ENCODE data around the gene BPIFB6. TPM values are rescaled to one million over a fixed set of nuclear protein-coding genes. Genes with fewer than 3 reads are reported as not detected.

The BPIFB6 gene
- polyA plus RNA-seq, 1 donor (not counting 4 experiments of a cell fraction or from before 2014, with no cell fraction given), result not detected

DNA sequence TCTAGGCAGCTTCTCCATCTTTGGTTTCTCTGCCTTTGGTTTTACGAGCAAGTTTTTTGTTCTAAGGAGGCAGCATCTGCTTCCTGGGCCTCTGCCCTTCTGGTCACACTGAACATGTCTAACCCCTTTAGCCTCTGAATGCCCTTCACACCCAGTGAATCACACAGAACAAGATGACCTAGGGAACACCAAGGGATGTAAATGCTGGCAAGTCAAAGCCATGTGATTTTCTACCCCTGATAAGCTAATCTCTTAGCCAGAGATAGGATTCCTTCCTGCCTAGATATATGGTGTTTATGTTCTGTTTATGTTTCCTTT lies 7.2 kb upstream of the BPIFB6 start:
- Histone ChIP-seq H3K36me3 (ENCODE audit: control insufficient read depth in 2 of 2, extremely low read depth in 1 of 2, insufficient read depth in 2 of 2, low read length in 2 of 2) (no peaks in the 10 kb centered on the region), H4K20me1 (ENCODE audit: control insufficient read depth, extremely low read depth, insufficient read depth, low read length) (no peaks in the 10 kb centered on the region), H2AFZ (ENCODE audit: control insufficient read depth, low read length) (no peak overlapping the region), H3K9me3 (ENCODE audit: control insufficient read depth, low read depth, low read length) (no peaks in the 10 kb centered on the region), H3K27ac (ENCODE audit: control insufficient read depth, insufficient read depth, low read length) (no peak overlapping the region), H3K4me3 (ENCODE audit: control insufficient read depth in 2 of 3, extremely low read depth in 1 of 3, insufficient read depth in 2 of 3, low read depth in 1 of 3, low read length in 3 of 3) (no peak overlapping the region), H3K9me1 (ENCODE audit: control insufficient read depth, extremely low read depth, insufficient read depth, low read length) (no peaks in the 10 kb centered on the region), H3K9ac (ENCODE audit: control insufficient read depth, extremely low read depth, insufficient read depth, low read length) (no peak overlapping the region), H3K4me1 (ENCODE audit: control insufficient read depth, extremely low read depth, insufficient read depth, low read length) (no peaks in the 10 kb centered on the region), H3K4me2 (ENCODE audit: control insufficient read depth, extremely low read depth, insufficient read depth, low read depth, low read length) (no peak overlapping the region), H3K27me3 (ENCODE audit: control insufficient read depth, extremely low read depth, insufficient read depth, low read length) (no peaks in the 10 kb centered on the region), H3K79me2 (ENCODE audit: control insufficient read depth, insufficient read depth, low read length) (no peaks in the 10 kb centered on the region)
- FAIRE-seq (no peak), DNase-seq (ENCODE audit: low read depth, low spot score) (no peak)
- dilution Hi-C loops (cut with MboI; ENCODE audit: extremely low pct_ligation_motif_present, low sequenced_read_pairs), result no loop called here
- TF ChIP-seq, protein P1, sequence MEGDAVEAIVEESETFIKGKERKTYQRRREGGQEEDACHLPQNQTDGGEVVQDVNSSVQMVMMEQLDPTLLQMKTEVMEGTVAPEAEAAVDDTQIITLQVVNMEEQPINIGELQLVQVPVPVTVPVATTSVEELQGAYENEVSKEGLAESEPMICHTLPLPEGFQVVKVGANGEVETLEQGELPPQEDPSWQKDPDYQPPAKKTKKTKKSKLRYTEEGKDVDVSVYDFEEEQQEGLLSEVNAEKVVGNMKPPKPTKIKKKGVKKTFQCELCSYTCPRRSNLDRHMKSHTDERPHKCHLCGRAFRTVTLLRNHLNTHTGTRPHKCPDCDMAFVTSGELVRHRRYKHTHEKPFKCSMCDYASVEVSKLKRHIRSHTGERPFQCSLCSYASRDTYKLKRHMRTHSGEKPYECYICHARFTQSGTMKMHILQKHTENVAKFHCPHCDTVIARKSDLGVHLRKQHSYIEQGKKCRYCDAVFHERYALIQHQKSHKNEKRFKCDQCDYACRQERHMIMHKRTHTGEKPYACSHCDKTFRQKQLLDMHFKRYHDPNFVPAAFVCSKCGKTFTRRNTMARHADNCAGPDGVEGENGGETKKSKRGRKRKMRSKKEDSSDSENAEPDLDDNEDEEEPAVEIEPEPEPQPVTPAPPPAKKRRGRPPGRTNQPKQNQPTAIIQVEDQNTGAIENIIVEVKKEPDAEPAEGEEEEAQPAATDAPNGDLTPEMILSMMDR (optimal IDR thresholded peaks at IDR 0.05 in 1 of 3, IDR thresholded peaks at IDR 0.05 in 1 of 3, conservative IDR thresholded peaks at IDR 0.05 in 1 of 3; ENCODE audit: extremely low read depth in 1 of 3, insufficient read depth in 2 of 3, low read length in 3 of 3), result no peak
- TF ChIP-seq EZH2 (IDR thresholded peaks at IDR 0.05; ENCODE audit: low read length), result no peak

DNA sequence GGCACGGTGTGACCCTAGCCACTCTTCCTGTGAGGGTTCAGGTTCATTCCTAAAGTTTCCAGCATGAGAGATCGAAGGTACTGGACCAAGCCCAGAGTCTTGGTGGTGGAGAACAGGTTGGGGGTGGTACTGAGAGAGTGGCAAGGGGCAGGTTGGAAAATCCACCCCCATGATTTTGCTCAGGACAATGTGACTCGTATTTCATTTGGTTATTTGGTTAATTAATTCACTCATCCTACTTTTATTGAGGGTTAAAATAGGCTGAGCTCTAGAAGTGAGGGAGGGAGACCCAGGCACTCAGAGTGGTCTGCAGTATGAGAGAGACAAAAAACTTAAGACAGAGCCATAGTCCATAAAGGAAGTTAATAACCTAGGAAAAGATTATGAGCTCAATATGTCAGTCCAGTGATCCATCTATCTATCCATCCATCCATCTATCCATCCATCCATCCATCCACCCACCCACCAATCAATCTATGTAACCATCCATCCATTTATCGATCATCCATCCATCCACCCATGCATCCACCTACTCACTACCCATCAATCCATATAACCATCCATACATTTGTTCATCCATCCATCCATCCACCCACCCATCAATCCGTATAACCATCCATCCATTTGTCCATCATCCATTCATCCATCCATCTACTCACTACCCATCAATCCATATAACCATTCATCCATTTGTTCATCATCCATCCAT lies 6.7 kb upstream of the BPIFB6 start:
- FAIRE-seq (no peak), DNase-seq (ENCODE audit: low read depth, low spot score) (no peak)
- Histone ChIP-seq H3K79me2 (ENCODE audit: control insufficient read depth, insufficient read depth, low read length) (no peaks in the 10 kb centered on the region), H3K27me3 (ENCODE audit: control insufficient read depth, extremely low read depth, insufficient read depth, low read length) (no peaks in the 10 kb centered on the region), H4K20me1 (ENCODE audit: control insufficient read depth, extremely low read depth, insufficient read depth, low read length) (no peaks in the 10 kb centered on the region), H3K4me3 (ENCODE audit: control insufficient read depth in 2 of 3, extremely low read depth in 1 of 3, insufficient read depth in 2 of 3, low read depth in 1 of 3, low read length in 3 of 3) (no peak overlapping the region), H3K4me2 (ENCODE audit: control insufficient read depth, extremely low read depth, insufficient read depth, low read depth, low read length) (no peak overlapping the region), H3K9me1 (ENCODE audit: control insufficient read depth, extremely low read depth, insufficient read depth, low read length) (no peaks in the 10 kb centered on the region), H2AFZ (ENCODE audit: control insufficient read depth, low read length) (no peak overlapping the region), H3K9me3 (ENCODE audit: control insufficient read depth, low read depth, low read length) (no peaks in the 10 kb centered on the region), H3K27ac (ENCODE audit: control insufficient read depth, insufficient read depth, low read length) (no peak overlapping the region), H3K4me1 (ENCODE audit: control insufficient read depth, extremely low read depth, insufficient read depth, low read length) (no peaks in the 10 kb centered on the region), H3K36me3 (ENCODE audit: control insufficient read depth in 2 of 2, extremely low read depth in 1 of 2, insufficient read depth in 2 of 2, low read length in 2 of 2) (no peaks in the 10 kb centered on the region), H3K9ac (ENCODE audit: control insufficient read depth, extremely low read depth, insufficient read depth, low read length) (no peak overlapping the region)
- dilution Hi-C loops (cut with MboI; ENCODE audit: extremely low pct_ligation_motif_present, low sequenced_read_pairs), result no loop called here
- TF ChIP-seq, protein P1 (optimal IDR thresholded peaks at IDR 0.05 in 1 of 3, IDR thresholded peaks at IDR 0.05 in 1 of 3, conservative IDR thresholded peaks at IDR 0.05 in 1 of 3; ENCODE audit: extremely low read depth in 1 of 3, insufficient read depth in 2 of 3, low read length in 3 of 3), result no peak
- TF ChIP-seq EZH2 (IDR thresholded peaks at IDR 0.05; ENCODE audit: low read length), result no peak

Measured in keratinocyte (primary cell).